Measurements from ENCODE around the gene SPOCK1. TPM values are rescaled to one million over a fixed set of nuclear protein-coding genes. Genes with fewer than 3 reads are reported as not detected.

The SPOCK1 gene
- polyA plus RNA-seq, 2 of the 4 experiments (the other 2 are of a cell fraction), result 28.9 to 40.8 TPM

- DNase-seq (ENCODE audit: low read depth in 1 of 2, low spot score in 1 of 2), result no peak
- WGBS (ENCODE audit: missing lambda C conversion rate), result 13% methylated on average over 2 of the region's 2 CpGs
- no peak overlapping the region for H3K4me3 ChIP-seq
- H3K4me1 ChIP-seq, result no peaks in the 10 kb centered on the region
- POLR2A ChIA-PET, result no interaction called here
- FAIRE-seq, result no peak
- no peaks in the 10 kb centered on the region for H3K9me3 ChIP-seq
- ATAC-seq, result no peak
- H3K27ac ChIP-seq, result no peak overlapping the region
- no peak for TF ChIP-seq HOXB5 (CRISPR knock-in tag; IDR thresholded peaks at IDR 0.05)
- no peak overlapping the region for H3K4me2 ChIP-seq
- CTCF ChIA-PET, result interaction anchor here (0.8 to 1.2 kb wide), 2 partner anchors 15 to 1240 kb away, joined by 3 read pairs; no protein-coding TSS in a partner anchor
Measured at GRCh38 chr5:137004279-137004678, 494.8 kb downstream of the SPOCK1 start.

- ATAC-seq (no peak), DNase-seq (ENCODE audit: low read depth in 1 of 2, low spot score in 1 of 2) (no peak), FAIRE-seq (no peak)
- TF ChIP-seq E2F6 (IDR thresholded peaks at IDR 0.05; ENCODE audit: borderline replicate concordance, low read depth) (no peak), NR3C1 (IDR thresholded peaks at IDR 0.05) (no peak)
- CTCF ChIA-PET, result no interaction called here
- Histone ChIP-seq H3K9me3 (no peaks in the 10 kb centered on the region), H3K4me3 (no peak overlapping the region), H3K4me2 (no peak overlapping the region), H3K4me1 (no peaks in the 10 kb centered on the region), H3K27ac (no peak overlapping the region)
- 71% methylated on average over 7 of the region's 7 CpGs for WGBS (ENCODE audit: missing lambda C conversion rate)
- POLR2A ChIA-PET, result no interaction called here
Measured at GRCh38 chr5:137001026-137001569, 498.0 kb downstream of the SPOCK1 start.

- Histone ChIP-seq H3K27ac (no peak overlapping the region), H3K4me2 (no peak overlapping the region), H3K4me1 (no peaks in the 10 kb centered on the region), H3K9me3 (no peaks in the 10 kb centered on the region), H3K4me3 (no peak overlapping the region)
- POLR2A ChIA-PET, result no interaction called here
- TF ChIP-seq ZFP36 (IDR thresholded peaks at IDR 0.05; ENCODE audit: borderline replicate concordance, partially characterized antibody) (no peak), POLR2AphosphoS2 (conservative IDR thresholded peaks at IDR 0.05; ENCODE audit: low read length) (no peak), SREBF2 (IDR thresholded peaks at IDR 0.05) (no peak), JUN (IDR thresholded peaks at IDR 0.05) (no peak), HOXB5 (CRISPR knock-in tag; IDR thresholded peaks at IDR 0.05) (no peak), BCL3 (IDR thresholded peaks at IDR 0.05) (no peak)
- WGBS (ENCODE audit: missing lambda C conversion rate), result 63% methylated on average over 5 of the region's 5 CpGs
- CTCF ChIA-PET, result interaction anchor here (0.6 kb wide), 1 partner anchor 139 kb away, joined by 4 read pairs; no protein-coding TSS in a partner anchor
- ATAC-seq (no peak), FAIRE-seq (no peak), DNase-seq (ENCODE audit: low read depth in 1 of 2, low spot score in 1 of 2) (no peak)
Measured at GRCh38 chr5:136999787-137000186, 499.3 kb downstream of the SPOCK1 start.

GRCh38 chr5:136998854-136999357, 500.2 kb downstream of the SPOCK1 start:
- 35% methylated on average over 6 of the region's 6 CpGs for WGBS (ENCODE audit: missing lambda C conversion rate)
- Histone ChIP-seq H3K4me1 (no peaks in the 10 kb centered on the region), H3K9me3 (no peaks in the 10 kb centered on the region), H3K4me3 (no peak overlapping the region), H3K27ac (no peak overlapping the region), H3K4me2 (no peak overlapping the region)
- ATAC-seq (no peak), FAIRE-seq (no peak), DNase-seq (ENCODE audit: low read depth in 1 of 2, low spot score in 1 of 2) (no peak)
- CTCF ChIA-PET, result interaction anchor here (0.6 kb wide), 1 partner anchor 500 kb away, joined by 3 read pairs; the partner anchor contains the start of gene SPOCK1
- POLR2A ChIA-PET, result no interaction called here
- TF ChIP-seq CHD2 (IDR thresholded peaks at IDR 0.05; ENCODE audit: low read length, partially characterized antibody), result no peak
- no peak for TF ChIP-seq ZFP36 (IDR thresholded peaks at IDR 0.05; ENCODE audit: borderline replicate concordance, partially characterized antibody)
- TF ChIP-seq RNF2 (IDR thresholded peaks at IDR 0.05; ENCODE audit: borderline replicate concordance, low read depth), result no peak
- TF ChIP-seq ESRRA (IDR thresholded peaks at IDR 0.05; ENCODE audit: borderline replicate concordance, low read length), result no peak
- TF ChIP-seq TFCP2L1 (CRISPR knock-in tag; IDR thresholded peaks at IDR 0.05), result no peak
- TF ChIP-seq KDM1A (IDR thresholded peaks at IDR 0.05; ENCODE audit: low read depth), result no peak
- no peak for TF ChIP-seq PHF8 (IDR thresholded peaks at IDR 0.05; ENCODE audit: borderline replicate concordance, low read depth)
- TF ChIP-seq EHF (CRISPR knock-in tag; IDR thresholded peaks at IDR 0.05), result no peak
- no peak for TF ChIP-seq HES2 (IDR thresholded peaks at IDR 0.05)
- TF ChIP-seq HOXB5 (CRISPR knock-in tag; IDR thresholded peaks at IDR 0.05), result no peak
- TF ChIP-seq FOSL2 (IDR thresholded peaks at IDR 0.05), result no peak
- TF ChIP-seq FOSL2 (CRISPR knock-in tag; IDR thresholded peaks at IDR 0.05), result no peak
- TF ChIP-seq HMGXB4 (CRISPR knock-in tag; IDR thresholded peaks at IDR 0.05; ENCODE audit: borderline replicate concordance), result no peak
- TF ChIP-seq EHMT2 (IDR thresholded peaks at IDR 0.05; ENCODE audit: low read depth), result no peak
- no peak for TF ChIP-seq GATA3 (IDR thresholded peaks at IDR 0.05; ENCODE audit: borderline replicate concordance)
